GM12872 (cell line): ENCODE results near the gene PES1.

Experiments
- TF ChIP-seq, protein P1 (sequence below): IDR thresholded peaks from 3 replicates; pipeline ENCODE4 v1.5.1; 2011; ENCODE audit warnings: low read depth, mild to moderate bottlenecking, low read length, moderate library complexity; ENCODE audit not compliant: insufficient read depth

Gene PES1

DNA sequence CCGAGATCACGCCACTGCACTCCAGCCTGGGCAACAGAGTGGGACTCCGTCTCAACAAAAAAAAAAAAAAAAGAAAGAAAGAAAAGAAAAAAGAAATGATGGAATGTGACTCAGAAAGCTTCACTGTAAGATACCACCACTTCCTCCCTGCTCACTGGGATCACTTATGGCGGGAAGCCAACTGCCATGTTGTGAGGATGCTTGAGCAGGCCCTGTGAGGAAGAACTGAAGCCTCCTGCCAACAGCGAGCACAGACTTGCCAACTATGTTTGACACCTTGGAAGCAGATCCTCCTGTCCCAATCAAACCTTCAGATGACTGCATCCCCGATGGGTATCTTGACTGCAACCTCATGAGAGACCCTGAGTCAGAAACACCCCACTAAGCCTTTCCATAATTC, 53.4 kb downstream of the PES1 start:
- TF ChIP-seq, protein P1, sequence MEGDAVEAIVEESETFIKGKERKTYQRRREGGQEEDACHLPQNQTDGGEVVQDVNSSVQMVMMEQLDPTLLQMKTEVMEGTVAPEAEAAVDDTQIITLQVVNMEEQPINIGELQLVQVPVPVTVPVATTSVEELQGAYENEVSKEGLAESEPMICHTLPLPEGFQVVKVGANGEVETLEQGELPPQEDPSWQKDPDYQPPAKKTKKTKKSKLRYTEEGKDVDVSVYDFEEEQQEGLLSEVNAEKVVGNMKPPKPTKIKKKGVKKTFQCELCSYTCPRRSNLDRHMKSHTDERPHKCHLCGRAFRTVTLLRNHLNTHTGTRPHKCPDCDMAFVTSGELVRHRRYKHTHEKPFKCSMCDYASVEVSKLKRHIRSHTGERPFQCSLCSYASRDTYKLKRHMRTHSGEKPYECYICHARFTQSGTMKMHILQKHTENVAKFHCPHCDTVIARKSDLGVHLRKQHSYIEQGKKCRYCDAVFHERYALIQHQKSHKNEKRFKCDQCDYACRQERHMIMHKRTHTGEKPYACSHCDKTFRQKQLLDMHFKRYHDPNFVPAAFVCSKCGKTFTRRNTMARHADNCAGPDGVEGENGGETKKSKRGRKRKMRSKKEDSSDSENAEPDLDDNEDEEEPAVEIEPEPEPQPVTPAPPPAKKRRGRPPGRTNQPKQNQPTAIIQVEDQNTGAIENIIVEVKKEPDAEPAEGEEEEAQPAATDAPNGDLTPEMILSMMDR, result no peak

DNA sequence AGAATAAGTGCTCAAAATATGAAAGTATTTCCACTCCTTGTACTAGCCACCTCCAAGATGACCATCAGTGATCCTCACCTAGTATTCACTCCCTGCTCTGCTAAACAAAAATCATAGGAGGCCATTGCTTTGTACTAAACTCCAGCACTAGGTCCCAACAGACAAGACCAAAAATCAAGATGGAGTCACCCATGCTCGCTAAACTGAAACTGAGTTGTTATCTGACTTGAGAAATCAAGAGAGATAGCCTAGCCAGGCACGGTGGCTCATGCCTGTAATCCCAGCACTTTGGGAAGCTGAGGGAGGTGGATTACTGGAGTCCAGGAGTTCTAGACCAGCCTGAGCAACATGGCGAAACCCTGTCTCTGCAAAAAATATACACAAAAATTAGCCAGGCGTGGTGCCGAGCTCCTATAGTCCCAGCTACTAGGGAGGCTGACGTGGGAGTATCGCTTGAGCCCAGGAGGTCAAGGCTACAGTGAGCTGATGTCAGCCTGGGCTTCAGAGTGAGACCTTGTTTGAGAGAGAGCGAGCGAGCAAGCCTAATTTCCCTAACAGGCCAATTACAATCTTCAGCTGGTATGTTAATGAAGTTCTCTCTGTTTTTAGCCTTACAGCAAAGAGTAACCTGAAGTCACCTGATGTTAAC, 54.5 kb downstream of the PES1 start:
- TF ChIP-seq, protein P1, result no peak

GRCh38 chr22:30535182-30535581, 56.5 kb downstream of the PES1 start:
- TF ChIP-seq, protein P1, result no peak

DNA sequence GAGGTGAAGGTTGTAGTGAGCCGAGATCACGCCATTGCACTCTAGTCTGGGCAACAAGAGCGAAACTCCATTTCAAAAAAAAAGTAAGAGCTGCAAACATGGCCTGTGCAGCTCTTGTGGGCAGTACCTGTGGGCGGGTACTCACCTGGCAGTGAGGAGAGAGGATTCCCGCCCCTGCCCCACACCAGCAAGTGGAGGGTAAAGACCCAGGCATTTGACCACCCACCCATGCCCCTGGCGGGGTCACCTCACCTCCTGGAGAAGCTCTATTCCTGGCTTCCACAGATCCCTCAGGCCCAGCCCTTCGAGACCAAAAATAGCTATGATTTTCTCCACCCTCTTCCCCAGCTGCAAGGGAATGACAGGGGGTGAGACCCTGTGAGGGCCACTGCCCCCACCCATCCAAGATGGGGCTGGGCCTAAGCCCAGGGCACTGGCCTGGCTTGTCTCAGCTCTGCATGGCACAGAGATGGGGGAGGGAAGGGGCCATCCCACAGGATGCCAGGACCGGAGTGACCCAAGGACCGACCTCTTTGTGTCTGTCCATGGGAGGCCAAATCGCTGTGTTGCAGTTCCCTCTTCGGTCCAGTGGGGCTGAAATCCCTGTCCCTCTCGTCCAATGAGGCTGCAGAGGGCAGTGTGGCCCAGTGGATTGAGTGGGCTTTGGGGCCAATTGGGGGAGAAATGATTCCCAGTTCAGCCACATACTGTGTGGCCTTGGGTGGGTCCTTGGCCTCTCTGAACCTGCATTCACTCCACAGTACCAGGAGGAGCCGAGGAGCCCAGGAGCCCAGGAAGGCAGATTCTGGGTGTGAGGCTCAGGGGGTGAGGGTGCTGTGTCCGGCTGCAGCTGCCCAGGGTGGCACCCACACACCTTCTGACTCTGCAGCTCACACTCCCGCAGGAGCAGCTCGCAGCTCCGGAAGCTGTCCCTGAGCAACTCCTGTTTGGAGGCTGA, 59.8 kb downstream of the PES1 start:
- TF ChIP-seq, protein P1, result 0 out of 3 replicates have a peak, but pooled peaks have one; percentile 8

- TF ChIP-seq, protein P1, result no peak
These were observed 65.1 kb downstream of the PES1 start for GRCh38 chr22:30526656-30527055.
